NCI-H2171 (cell line): ENCODE data around the gene AOC2.
"Not testable (repeated sequence)": the region's sequence is repeated elsewhere in the genome, so short reads cannot be mapped to it uniquely, and the experiment has no call there.

Experiments used
- DNase-seq: peaks from one replicate; lab custom pipeline; 2025; lab: John Stamatoyannopoulos, UW

AOC2 gene

DNA sequence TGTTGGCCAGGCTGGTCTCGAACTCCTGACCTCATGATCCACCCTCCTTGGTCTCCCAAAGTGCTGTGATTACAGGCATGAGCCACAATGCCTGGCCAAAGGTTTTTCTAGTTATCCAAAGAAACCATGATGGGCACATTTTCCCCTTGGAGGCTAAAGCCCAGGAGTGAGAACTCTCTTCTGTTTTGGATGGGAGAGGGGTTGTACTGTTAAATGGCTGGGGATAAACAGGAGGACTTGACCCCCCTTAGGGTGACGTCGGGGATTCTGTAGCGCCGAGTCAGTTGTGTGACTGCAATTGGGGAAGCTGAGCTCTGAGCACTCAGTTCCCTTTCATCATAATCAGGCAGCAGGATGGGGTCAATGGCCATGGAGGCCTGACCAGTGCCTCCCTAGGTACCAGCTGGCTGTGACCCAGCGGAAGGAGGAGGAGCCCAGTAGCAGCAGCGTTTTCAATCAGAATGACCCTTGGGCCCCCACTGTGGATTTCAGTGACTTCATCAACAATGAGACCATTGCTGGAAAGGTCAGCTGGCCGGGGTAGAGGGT is 10.7 kb downstream of the AOC2 start:
- no peak for DNase-seq

DNA sequence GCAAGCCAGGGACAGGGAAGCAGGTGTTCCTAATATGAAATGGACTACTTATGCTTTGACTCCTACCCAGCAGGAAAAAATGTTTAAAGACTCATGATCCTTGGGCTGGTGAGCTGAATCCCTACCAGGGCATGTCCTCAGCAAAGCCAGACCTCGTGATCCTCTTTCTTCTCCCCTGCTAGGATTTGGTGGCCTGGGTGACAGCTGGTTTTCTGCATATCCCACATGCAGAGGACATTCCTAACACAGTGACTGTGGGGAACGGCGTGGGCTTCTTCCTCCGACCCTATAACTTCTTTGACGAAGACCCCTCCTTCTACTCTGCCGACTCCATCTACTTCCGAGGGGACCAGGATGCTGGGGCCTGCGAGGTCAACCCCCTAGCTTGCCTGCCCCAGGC is 11.7 kb downstream of the AOC2 start:
- DNase-seq = not testable (repeated sequence)

DNA sequence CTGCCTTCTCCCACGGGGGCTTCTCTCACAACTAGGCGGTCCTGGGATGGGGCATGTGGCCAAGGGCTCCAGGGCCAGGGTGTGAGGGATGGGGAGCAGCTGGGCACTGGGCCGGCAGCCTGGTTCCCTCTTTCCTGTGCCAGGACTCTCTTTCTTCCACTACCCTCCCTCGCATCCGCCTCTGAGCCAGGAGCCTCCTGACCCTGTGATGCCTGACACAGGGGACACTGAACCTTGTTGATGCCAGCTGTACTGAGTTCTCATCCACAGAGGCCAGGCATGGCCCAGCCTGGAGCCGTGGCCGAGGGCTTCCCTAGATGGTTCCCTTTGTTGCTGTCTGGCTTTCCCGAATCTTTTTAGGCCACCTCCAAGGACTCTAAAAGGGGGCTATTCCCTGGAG is 12.1 kb downstream of the AOC2 start:
- DNase-seq = not testable (repeated sequence)

DNA sequence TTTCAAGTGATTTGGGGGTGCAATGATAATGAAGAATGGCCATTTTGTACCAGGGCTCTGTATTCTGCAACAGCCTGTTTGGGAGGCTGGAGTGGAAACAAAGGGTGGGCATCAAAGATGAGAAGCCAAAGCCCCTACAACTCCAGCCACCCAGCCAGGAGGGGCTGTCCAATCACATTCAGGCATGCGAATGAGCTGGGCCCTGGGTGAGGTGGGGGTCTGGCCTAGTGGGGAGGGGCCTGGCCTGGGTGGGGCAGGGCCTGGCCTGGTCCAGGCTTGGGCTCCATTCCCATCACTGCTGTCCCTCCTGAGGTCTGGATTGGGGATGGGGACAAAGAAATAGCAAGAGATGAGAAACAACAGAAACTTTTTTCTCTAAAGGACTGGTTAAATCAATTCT is 13.0 kb downstream of the AOC2 start:
- DNase-seq = no peak

DNA sequence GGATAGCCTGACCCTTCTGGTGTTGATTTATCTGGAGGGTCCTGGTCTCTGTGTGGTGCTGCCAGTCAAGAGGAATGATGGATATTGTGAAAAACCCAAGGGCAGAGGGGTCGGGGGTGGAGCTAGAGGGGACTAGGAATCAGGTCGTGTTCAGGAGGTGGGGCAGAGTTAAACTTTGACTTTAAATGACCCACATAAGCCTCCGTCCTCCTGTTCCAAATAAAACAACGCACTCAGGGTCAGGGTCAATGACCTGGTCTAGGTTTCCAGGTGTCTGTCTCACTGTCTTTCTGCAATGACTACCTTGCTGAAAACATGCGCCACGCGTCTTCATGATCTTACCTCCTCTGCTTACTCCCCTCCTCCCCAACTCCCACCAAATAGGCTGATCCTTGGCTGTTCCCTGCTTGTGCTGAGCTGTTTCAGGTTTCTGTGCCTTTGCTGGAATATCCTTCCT is 21.3 kb downstream of the AOC2 start:
- DNase-seq = no peak

DNA sequence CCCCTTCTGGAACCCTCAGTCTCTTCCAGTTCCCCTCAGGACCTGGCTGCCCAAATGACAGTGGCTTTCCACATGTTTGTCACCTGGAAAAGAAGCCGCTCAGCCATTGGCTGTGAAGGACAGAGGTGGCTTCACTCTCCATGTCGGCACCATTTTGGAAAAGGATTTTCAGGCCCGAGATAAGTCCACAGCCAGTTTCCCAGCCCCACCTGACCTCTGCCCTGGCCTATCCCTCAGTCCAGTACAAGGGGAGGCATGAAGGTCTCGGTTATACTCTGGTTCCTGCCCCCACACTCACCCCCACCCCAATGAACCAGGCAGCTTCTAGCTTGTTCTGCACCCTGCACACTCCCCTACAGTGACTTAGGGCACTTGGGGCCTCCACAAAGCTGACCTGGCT is 21.8 kb downstream of the AOC2 start:
- no peak for DNase-seq

DNA sequence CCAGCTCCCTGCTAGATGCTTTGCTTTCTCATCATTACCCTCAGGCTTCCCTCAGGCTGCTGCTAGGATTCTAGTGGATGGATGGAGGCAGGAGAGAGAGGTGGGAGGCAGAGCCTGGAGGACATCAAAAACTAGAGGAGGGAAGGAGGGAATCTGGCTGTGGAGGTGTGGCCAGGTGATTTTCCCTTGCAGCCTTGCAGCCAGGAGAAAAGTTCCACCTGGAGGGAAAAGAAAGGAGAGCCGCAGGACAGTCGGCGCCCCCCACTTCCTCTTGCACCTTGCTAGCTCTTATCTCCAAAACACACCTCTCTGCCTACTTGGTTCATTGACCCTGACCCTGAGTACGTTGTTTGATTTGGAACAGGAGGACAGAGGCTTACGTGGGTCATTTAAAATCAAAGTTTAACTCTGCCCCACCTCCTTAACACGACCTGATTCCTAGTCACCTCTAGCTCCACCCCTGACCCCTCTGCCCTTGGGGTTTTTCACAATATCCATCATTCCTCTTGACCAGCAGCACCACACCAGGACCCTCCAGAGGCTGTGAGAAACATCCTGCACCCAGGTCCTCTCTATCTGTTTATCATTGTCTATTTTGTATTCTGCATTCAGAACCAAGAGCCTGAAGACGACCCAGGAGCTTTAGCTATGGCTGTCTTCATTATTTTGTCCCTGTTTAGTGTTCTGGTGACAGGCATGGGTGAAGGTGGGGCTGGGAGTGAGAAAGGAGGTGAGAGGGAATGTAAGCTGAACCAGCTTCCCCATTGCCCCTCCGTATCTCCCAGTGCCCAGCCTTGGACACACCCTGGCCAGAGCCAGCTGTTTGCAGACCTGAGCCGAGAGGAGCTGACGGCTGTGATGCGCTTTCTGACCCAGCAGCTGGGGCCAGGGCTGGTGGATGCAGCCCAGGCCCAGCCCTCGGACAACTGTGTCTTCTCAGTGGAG is 22.5 kb downstream of the AOC2 start:
- no peak for DNase-seq

DNA sequence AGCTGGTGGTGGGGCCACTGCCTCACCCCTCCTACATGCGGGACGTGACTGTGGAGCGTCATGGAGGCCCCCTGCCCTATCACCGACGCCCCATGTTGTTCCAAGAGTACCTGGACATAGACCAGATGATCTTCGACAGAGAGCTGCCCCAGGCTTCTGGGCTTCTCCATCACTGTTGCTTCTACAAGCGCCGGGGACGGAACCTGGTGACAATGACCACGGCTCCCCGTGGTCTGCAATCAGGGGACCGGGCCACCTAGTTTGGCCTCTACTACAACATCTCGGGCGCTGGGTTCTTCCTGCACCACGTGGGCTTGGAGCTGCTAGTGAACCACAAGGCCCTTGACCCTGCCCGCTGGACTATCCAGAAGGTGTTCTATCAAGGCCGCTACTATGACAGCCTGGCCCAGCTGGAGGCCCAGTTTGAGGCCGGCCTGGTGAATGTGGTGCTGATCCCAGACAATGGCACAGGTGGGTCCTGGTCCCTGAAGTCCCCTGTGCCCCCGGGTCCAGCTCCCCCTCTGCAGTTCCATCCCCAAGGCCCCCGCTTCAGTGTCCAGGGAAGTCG is 23.4 kb downstream of the AOC2 start:
- not testable (repeated sequence) for DNase-seq

DNA sequence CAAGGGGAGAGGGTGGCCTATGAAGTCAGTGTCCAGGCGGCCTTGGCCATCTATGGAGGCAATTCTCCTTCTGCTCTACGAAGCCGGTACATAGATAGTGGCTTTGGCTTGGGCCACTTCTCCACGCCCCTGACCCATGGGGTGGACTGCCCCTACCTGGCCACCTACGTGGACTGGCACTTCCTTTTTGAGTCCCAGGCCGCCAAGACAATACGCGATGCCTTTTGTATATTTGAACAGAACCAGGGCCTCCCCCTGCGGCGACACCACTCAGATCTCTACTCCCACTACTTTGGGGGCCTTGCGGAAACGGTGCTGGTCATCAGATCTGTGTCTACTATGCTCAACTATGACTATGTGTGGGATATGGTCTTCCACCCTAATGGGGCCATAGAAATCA is 24.0 kb downstream of the AOC2 start:
- no peak for DNase-seq

DNA sequence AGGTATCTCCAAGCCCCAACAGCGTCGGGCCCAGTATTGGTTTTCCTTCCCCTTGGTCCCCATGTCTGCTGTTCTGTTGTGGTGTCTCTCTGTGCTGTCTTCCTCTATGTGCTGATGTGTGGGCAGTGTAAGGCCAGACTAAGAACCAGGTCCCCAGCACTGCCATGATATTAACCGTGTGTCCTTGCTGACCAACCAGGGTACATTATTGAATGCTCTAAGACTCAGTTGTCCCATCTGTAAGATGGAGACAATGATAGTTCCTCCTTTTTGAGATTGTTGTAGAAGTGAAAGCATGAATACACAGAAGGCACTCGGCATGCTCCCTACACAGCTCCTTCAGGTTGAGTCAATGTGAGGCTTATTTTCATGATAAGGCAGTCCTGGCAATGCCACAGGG is 27.3 kb downstream of the AOC2 start:
- DNase-seq = no peak

DNA sequence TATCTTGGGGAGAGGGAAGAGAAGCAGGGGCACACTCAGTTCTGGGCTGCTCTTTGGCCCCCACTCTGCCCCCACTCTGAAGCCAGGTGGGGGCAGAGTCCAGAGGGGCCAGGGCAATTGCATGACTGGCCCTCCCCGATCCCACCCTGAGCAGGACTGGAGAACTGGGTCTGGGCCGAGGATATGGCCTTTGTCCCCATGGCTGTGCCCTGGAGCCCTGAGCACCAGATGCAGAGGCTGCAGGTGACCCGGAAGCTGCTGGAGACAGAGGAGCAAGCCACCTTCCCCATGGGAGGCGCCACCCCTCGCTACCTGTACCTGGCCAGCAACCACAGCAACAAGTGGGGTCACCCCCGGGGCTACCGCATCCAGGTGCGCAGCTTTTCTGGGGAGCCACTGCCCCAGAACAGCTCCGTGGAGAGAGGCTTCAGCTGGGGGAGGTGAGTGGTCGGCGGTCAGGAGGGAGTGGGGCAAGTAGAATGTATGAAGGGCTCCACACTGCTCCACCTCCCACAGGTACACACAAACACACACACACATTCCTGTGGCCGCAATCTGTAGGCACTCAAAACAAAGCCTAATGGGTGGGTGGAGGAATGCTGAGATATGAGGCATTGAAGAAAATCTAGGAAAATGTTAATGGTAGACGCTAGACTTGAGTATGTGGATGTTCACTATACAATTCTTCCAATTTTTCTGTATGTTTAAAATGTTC is 28.0 kb downstream of the AOC2 start:
- no peak for DNase-seq

DNA sequence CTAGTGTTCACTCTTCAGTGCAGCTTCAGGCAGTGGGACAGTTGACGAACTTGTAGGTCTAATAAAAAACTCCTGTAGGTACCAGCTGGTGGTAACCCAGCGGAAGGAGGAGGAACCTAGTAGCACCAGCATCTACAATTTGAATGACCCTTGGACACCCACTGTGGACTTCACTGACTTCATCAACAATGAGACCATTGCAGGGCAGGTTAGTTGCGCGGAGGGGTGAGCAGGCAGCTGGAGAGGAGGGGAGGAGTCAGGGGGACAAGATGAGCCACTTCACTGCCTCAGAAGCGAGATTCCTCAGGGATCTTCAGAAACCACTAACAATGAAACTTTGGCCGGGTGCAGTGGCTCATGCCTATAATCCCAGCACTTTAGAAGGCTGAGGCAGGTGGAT is 28.9 kb downstream of the AOC2 start:
- DNase-seq = no peak

DNA sequence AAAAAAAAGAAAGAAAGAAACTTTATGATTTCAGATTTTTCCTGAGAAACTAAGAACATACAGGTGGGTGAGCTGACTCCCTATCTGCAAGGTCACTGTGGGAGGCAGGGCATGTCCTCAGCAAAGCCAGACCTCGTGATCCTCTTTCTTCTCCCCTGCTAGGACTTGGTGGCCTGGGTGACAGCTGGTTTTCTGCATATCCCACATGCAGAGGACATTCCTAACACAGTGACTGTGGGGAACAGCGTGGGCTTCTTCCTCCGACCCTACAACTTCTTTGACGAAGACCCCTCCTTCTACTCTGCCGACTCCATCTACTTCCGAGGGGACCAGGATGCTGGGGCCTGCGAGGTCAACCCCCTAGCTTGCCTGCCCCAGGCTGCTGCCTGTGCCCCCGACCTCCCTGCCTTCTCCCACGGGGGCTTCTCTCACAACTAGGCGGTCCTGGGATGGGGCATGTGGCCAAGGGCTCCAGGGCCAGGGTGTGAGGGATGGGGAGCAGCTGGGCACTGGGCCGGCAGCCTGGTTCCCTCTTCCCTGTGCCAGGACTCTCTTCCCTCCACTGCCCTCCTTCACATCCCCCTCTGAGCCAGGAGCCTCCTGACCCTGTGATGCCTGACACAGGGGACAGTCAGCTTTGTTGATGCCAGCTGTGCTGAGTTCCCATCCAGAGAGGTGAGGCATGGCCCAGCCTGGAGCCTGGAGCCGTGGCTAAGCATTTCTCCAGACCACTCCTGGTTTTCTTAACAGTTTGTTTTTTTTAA is 29.7 kb downstream of the AOC2 start:
- not testable (repeated sequence) for DNase-seq

DNA sequence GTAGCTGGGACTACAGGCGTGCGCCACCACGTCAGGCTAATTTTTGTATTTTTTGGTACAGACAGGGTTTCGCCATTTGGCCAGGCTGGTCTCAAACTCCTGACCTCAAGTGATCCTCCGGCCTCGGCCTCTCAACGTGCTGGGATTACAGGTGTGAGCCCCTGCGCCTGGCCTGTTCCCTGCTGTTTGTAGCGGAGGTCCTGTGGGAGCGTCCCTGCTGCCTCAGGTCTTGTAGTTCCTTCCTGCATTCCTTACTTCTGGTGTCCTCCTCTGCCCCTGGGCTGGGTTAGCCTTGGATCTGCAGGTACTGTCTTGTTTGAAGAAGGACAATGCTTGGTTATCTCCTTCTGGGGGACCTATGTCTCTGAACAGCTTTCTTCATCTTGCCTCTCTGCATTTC is 32.7 kb downstream of the AOC2 start:
- DNase-seq = no peak

DNA sequence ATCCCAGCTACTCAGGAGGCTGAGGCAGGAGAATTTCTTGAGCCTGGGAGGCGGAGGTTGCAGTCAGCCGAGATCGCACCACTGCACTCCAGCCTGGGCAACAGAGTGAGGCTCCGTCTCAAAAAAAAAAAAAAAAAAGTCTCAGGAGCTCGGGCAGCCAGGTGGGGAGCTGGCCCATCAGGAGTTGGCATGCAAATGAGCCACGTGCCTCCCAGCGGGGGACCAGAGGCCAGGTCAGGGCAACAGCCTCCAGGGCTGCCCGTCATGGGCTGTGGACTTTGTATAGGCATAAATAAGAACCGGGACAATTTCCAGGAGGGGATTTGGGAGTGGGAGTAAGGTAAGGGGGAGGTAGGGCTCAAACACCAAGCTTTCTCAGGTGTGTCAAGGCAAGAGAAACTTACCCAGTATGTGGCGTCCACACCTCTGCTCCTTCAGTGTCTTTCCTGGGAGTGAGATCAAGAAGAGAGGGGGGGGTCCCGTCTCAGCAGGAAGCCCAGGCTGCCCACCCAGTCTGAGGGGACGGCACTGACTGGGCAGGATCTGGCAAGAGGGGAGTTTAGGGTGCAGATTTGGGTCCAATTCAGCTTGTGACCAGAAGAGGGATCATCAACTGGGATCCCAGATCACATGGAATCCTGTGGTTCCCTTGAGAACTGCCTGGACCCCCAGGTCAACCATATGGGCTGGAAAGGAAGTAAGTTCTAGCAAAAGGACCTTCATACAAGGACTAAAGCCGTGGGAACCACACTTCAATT is 33.9 kb downstream of the AOC2 start:
- DNase-seq = no peak

DNA sequence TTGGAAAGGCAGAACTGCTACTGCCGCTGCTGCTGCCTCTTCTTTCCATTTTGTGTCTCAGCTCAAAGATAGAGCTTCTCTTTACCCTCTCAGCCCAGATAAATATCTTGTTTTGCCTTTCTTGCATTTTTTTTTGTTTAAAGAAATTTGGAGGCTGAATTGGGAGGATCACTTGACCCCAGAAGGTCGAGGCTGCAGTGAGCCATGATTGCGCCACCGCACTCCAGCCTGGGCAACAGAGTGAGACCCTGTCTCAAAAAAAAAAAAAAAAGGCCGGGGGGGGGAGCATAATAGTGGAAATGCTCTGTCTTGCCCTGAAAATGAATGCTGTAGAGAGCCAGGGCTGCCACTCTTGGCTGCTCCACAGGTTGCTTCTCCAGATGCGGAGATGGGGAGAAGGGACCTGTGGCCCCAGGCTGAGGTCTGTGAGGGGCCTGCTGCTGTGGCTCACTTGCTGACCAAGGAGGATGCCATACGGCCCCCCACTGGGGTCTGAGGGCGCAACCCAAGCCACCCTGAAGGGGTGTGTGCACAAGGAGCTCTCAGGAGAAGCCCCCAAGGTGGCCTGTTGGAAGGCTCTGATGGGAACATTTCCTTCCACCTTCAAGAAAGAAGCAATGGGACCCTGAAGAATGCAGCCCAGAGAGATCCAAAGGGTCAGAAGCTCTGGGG is 34.7 kb downstream of the AOC2 start:
- no peak for DNase-seq

DNA sequence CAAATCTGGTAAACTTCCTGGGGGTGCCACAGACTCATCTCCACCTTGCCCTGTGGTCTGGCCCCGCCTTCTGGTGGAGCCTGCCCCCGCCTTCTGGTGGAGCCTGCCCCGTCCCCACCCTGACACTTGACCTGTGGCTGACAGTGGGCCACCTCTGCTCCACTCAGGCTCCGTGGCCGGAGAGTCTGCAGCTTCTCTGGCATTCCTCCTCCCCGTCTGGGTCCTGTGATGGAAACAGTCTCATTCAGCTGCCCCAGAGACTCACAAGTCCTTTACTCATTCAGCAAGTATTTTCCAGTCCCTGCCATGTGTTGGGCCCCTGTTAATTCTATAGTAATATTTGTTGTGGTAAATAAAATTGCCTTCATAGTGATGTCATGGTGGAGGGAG is 35.2 kb downstream of the AOC2 start:
- no peak for DNase-seq

DNA sequence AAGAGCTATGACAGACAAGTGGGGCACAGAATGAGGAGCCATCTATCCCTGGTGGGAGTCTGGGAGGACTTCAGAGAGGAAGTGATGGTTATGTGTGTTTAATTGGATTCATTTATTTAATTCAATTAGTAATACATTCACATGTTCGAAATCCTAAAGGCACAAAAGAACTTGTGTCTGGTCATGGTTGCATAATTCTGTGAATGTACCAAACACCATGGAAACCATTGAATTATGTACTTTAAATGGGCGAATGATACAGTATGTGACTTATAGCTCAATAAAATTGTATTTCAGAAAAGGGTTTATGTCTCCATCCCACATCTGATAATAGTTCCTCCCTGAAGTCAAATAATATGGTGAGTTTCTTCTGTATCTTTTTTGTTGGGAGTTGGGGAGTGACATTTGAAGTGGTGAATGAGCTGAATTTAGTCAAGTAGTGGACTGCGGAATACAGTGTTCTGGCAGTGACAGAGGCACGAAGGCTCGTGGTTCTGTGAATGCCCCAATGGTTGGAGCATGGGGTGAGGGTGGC is 36.5 kb downstream of the AOC2 start:
- DNase-seq = no peak

DNA sequence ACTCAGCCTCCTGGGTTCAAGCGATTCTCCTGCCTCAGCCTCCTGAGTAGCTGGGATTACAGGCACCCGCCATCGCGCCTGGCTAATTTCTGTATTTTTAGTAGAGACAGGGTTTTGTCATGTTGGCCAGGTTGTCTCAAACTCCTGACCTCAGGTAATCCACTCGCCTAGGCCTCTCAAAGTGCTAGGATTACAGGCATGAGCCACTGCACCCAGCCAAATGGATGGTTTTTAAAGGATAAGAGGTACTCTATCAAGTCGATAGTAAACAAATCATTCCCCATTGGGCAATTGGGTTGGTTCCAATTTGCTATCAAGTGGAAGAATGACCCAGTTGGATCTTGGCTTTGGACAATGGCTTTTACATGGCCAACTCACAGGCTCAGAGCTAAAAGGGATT is 37.3 kb downstream of the AOC2 start:
- DNase-seq = not testable (repeated sequence)

DNA sequence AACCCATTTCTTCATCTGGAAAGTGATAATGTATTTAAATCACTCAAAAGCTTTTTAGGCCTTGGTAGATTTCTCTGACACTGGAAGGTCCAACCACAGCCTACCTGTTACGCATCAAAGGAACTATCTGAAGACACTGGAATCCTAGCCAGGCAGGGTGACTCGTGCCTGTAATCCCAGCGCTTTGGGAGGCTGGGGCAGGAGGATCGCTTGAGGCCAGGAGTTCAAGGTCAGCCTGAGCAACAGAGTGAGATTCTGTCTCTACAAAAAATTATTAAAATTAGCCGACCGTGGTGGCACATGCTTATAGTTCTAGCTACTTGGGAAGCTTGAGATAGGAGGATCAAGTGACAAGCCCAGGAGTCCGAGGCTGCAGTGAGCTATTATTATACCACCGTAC is 37.8 kb downstream of the AOC2 start:
- no peak for DNase-seq
